Ascending aorta (tissue), 2 donors: ENCODE data around the gene BOC. TPM values are rescaled to one million over a fixed set of nuclear protein-coding genes. Genes with fewer than 3 reads are reported as not detected.

Experiments
- DNase-seq, 2 donors: peaks; one replicate each; pipeline ENCODE4 v3.0.0-alpha.2; 2019; ENCODE audit warnings: low spot score in 2 of 2
- H3K27ac ChIP-seq, 2 donors: fragments of 200-600 bp; sonication (generic); one replicate each; pipeline ENCODE4 v1.5.1; 2016 to 2017; ENCODE audit warnings: mild to moderate bottlenecking in 1 of 2
- H3K27me3 ChIP-seq: fragments of 200-600 bp; sonication (generic); one replicate; pipeline ENCODE4 v1.5.1; 2017
- H3K36me3 ChIP-seq, 2 donors: fragments of 200-600 bp; sonication (generic); one replicate each; pipeline ENCODE4 v1.5.1; 2016
- H3K4me1 ChIP-seq, 2 donors: fragments of 200-600 bp; sonication (generic); one replicate each; pipeline ENCODE4 v1.5.1; 2016 to 2017; ENCODE audit warnings: mild to moderate bottlenecking in 1 of 2
- H3K4me3 ChIP-seq, 2 donors: fragments of 200-600 bp; sonication (generic); one replicate each; pipeline ENCODE4 v1.5.1; 2016 to 2017; ENCODE audit warnings: mild to moderate bottlenecking in 1 of 2
- H3K9me3 ChIP-seq, 2 donors: fragments of 200-600 bp; sonication (generic); one replicate each; pipeline ENCODE4 v1.5.1; 2016
- intact Hi-C: fragments of 100-400 bp; cut with DNase I; formaldehyde crosslinking; loops from one replicate; pipeline ENCODE4 v1.15.1; 2023
- total RNA-seq: library from RNA; depleted of rRNA; stranded (reverse); fragments of >200 nt; gene quantifications from one replicate; pipeline ENCODE4 v1.1.0, GENCODE V29; 2016
- TF ChIP-seq, protein P1 (sequence below), 3 experiments: fragments of 200-600 bp in 2 of 3; fragments of 450-650 bp in 1 of 3; sonication (generic) in 2 of 3; IDR thresholded peaks; one replicate each; pipeline ENCODE4 v1.5.1; 2016 to 2019; ENCODE audit warnings: antibody characterized with exemption in 3 of 3, mild to moderate bottlenecking in 1 of 3, moderate library complexity in 1 of 3

Gene BOC
- total RNA-seq, 1 donor from 2014 or later: 31.3 TPM

GRCh38 chr3:113173102-113173501 lies 38.3 kb upstream of the BOC start:
- Histone ChIP-seq H3K4me3 (no peak overlapping the region), H3K36me3 (no peaks in the 10 kb centered on the region), H3K4me1 (no peaks in the 10 kb centered on the region), H3K27me3 (no peaks in the 10 kb centered on the region), H3K9me3 (no peaks in the 10 kb centered on the region), H3K27ac (no peak overlapping the region)
- TF ChIP-seq, protein P1, sequence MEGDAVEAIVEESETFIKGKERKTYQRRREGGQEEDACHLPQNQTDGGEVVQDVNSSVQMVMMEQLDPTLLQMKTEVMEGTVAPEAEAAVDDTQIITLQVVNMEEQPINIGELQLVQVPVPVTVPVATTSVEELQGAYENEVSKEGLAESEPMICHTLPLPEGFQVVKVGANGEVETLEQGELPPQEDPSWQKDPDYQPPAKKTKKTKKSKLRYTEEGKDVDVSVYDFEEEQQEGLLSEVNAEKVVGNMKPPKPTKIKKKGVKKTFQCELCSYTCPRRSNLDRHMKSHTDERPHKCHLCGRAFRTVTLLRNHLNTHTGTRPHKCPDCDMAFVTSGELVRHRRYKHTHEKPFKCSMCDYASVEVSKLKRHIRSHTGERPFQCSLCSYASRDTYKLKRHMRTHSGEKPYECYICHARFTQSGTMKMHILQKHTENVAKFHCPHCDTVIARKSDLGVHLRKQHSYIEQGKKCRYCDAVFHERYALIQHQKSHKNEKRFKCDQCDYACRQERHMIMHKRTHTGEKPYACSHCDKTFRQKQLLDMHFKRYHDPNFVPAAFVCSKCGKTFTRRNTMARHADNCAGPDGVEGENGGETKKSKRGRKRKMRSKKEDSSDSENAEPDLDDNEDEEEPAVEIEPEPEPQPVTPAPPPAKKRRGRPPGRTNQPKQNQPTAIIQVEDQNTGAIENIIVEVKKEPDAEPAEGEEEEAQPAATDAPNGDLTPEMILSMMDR (IDR thresholded peaks at IDR 0.05): no peak
- no peak for DNase-seq
- intact Hi-C loops: no loop called here

DNA sequence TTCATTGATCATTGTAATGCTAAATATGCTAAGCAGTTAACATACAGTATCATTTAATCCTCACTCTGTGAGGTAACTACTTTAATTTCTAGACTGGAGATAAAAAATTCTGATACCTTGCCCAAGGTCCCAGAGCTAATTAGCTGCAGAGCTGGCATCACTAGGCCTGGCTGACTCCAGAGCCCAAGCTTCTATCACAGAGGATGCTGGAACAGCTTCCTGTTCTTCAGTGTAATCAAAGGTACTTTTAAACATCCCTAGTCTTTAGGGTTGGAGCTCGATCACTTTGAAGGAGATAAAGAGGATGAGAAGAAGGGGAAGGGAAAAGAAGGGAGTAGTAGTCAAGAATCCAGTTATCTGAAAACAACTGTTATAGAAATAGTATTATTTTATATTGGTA lies 37.1 kb upstream of the BOC start:
- no peaks in the 10 kb centered on the region for H3K4me1 ChIP-seq
- H3K4me3 ChIP-seq: no peak overlapping the region
- intact Hi-C loops: no loop called here
- no peak overlapping the region for H3K27ac ChIP-seq
- no peaks in the 10 kb centered on the region for H3K27me3 ChIP-seq
- DNase-seq: no peak
- no peaks in the 10 kb centered on the region for H3K36me3 ChIP-seq
- TF ChIP-seq, protein P1 (IDR thresholded peaks at IDR 0.05): no peak
- no peaks in the 10 kb centered on the region for H3K9me3 ChIP-seq

GRCh38 chr3:113174801-113175485 lies 36.4 kb upstream of the BOC start:
- H3K27me3 ChIP-seq: no peaks in the 10 kb centered on the region
- TF ChIP-seq, protein P1 (IDR thresholded peaks at IDR 0.05): no peak
- H3K4me3 ChIP-seq: no peak overlapping the region
- no peaks in the 10 kb centered on the region for H3K9me3 ChIP-seq
- intact Hi-C loops: no loop called here
- H3K36me3 ChIP-seq: no peaks in the 10 kb centered on the region
- no peaks in the 10 kb centered on the region for H3K4me1 ChIP-seq
- no peak for DNase-seq
- H3K27ac ChIP-seq: no peak overlapping the region

DNA sequence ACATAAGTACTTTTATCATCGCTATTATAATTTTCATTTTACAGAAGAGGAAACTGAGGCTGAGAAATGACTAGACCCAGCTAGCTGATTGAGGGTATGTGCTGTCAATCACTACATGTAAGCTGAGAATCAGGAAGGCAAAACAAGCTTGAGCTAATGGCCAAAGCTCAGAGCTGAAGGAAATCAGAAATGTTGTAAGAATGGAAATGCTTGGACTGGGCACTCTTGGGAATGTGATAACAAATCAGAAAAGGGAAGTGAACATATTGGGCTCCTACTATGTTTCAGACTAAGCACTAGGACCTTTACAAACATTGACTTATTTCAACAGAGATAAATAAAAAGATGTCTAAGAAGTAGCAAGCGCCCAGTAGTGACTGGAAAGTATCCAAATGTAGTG lies 33.8 kb upstream of the BOC start:
- no peaks in the 10 kb centered on the region for H3K9me3 ChIP-seq
- H3K4me1 ChIP-seq: no peaks in the 10 kb centered on the region
- intact Hi-C loops: no loop called here
- no peak overlapping the region for H3K27ac ChIP-seq
- no peak for DNase-seq
- TF ChIP-seq, protein P1 (IDR thresholded peaks at IDR 0.05): no peak
- no peak overlapping the region for H3K4me3 ChIP-seq
- no peaks in the 10 kb centered on the region for H3K27me3 ChIP-seq
- no peaks in the 10 kb centered on the region for H3K36me3 ChIP-seq

DNA sequence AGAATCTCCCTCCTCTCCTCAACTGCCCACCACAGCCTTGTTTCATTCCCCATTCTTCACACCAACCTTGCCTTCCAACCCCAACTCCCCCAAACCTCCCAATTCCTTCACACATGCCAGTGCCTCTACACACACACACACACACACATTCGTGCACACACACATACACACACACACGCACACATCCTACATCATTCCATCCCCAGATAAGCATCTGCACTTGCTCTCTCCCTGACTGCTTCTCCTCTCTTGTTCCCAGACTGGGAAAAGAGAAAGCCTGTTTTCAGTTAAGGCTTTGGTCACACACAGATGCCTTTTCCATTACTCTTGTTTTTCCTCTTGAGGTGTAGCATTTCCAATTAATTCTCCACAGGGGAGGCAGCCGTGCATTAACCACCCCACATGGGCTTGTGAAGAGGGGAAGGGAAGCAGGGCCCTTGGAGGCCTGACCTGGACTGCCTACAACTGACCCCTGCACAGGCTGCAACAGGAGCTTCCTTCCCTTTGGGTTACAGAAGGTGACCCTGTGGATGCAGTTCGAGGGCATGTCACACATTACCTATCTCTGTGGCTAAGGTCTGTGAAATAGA lies 32.0 kb upstream of the BOC start:
- Histone ChIP-seq H3K36me3 (no peaks in the 10 kb centered on the region), H3K9me3 (no peaks in the 10 kb centered on the region), H3K27me3 (no peaks in the 10 kb centered on the region), H3K4me1 (no peaks in the 10 kb centered on the region), H3K4me3 (no peak overlapping the region), H3K27ac (no peak overlapping the region)
- intact Hi-C loops: no loop called here
- no peak for DNase-seq
- TF ChIP-seq, protein P1 (IDR thresholded peaks at IDR 0.05): no peak
